GM08714 (cell line): ENCODE results near the gene SYNDIG1.
"Not testable (repeated sequence)": the region's sequence is repeated elsewhere in the genome, so short reads cannot be mapped to it uniquely, and the experiment has no call there.

Source experiments
- H3K4me3 ChIP-seq: fragments of 200-500 bp; sonication (Bioruptor generic); 2 replicates; pipeline ENCODE4 v1.5.1; 2014; ENCODE audit warnings: mild to moderate bottlenecking, low read length, inconsistent platforms
- ZNF274 ChIP-seq: IDR thresholded peaks from 2 replicates; pipeline ENCODE4 v1.6.1; 2012; ENCODE audit warnings: mild to moderate bottlenecking, low read depth, low read length

The SYNDIG1 gene

DNA sequence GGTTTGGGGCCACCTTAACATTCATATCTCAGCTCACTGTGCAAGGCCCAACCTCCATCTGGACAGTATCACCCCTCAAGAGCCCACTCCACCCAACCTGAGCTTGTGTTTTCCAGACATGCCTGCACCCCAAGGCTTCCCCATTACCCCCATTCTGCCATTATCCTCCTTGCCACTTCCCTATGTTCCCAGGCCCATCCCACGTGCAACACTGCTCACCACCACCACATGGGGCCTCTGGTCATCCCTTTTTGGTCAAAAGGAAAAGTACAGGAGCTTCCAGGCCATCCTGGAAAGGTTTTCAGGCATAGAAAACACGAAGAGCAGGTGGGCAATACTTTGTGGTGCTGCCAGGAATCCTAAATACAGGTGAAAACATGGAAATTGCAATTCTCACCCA, 140.3 kb downstream of the SYNDIG1 start:
- H3K4me3 ChIP-seq = no peak overlapping the region
- no peak for TF ChIP-seq ZNF274

DNA sequence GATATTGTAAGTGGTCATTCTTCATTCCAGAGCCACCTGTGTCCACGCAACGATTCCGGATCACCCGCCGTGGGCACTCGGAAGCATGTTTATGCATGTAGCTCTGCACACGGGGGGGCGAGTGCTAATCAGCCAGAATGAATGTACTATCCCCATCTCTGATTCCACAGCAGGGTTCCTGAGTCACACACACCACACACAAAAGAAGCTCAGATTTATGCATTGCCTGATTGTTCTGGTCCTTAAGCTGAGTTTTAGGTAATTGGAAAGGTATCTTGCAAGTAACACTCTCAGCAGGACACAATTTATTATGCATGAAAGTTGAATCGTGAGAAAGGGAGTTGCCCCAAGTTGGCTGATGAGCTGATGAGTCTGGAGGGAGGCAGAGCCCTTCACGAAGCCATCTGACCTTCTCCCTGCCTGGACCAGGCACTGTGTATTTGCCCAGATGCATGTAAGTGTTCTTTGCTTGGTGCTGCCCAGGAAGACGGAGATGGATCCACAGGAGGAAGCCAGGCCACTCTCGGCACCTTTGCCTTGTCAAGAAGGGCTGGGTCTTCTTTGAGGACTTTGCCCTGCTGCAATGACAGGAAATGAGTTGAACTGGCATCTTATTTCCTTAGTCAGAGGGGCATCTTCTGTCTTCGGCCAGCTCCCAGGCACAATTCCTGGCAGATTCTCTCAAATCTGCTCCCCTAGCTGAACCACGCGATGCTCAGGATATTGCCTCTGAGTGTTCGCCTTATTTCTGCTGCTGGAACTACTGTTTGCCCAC, 141.1 kb downstream of the SYNDIG1 start:
- TF ChIP-seq ZNF274 = no peak
- no peak overlapping the region for H3K4me3 ChIP-seq

DNA sequence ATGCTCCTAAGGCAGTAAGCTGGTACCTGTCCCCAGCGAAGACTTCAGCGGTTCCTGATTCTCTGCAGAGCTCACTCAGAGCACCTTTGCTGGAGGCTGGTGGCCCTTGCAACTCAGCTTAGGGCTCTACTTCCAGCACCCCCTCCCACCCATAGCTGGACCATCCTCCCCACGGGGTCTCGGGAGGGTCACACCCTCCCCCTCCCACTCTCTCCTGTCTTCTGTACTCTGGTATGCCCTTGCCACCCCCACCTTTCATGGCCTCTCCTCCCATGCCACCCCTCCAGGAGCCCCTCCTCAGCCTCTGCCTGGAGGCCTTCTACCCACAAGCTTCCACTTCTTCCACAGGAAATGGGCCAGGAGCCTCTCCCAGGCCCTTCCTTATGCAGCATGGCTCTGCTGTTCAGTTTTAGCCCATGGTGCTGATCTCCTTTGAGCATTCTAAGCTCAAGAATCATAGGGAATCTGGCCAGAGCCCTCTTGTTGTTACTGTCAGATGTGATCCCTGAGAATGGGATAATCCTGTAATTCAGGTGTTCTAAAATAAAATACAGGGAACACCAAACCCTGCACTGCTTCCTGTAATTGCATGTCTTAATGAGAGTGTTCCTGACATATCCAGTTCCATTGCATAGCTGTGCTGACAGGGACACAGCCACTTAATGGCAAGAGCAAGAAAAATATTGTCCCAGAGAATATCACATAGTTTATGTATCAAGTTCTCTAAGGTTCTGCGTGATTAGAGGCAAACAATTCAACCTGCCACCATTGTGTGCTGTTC, 142.1 kb downstream of the SYNDIG1 start:
- TF ChIP-seq ZNF274 = no peak
- H3K4me3 ChIP-seq = no peak overlapping the region

DNA sequence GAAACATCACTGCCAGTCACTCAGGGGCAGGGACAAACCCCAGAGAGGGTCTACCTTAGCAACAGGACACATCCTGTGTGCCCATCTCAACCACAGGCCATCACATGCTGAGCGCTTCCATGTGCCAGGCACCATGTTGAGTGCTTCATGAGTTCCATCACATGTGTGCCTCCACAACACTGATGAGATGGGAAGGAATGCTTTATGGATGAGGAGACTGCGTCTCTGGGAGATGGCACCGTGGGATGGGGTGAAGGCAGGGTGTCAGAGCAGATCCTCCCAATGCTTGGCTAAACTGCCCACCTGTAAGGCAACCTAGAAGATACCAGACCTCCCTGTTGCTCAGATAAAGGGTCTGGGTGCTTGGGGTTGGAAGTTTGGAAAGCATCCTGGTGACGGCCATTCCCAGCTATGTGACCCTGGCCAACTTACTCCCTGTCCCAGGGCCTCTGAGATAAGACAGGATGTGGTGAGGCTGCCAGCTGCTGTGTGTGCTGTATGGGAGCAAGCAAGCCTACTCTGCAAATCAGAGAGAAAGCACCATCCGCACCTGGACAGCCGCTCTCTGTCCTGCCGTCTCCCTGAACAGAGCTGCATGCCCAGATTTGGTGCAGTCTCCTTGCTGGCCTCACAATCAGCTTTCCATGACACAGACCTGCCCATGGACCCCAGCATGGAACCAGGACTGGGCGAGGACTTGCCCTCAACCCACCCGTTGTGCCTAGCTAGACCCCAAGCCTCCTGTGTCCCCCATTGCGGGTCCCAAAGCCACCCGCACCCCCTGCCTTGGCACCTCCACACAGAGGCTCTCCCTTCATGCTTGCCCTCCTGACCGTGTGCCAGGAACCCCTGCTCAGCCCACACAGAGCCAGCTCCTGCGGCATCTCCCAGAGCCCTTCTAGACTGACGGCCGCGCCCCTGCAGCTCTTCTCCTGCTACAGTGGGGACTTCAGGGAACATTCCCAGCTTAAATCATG, 143.7 kb downstream of the SYNDIG1 start:
- TF ChIP-seq ZNF274 = no peak
- H3K4me3 ChIP-seq = no peak overlapping the region

DNA sequence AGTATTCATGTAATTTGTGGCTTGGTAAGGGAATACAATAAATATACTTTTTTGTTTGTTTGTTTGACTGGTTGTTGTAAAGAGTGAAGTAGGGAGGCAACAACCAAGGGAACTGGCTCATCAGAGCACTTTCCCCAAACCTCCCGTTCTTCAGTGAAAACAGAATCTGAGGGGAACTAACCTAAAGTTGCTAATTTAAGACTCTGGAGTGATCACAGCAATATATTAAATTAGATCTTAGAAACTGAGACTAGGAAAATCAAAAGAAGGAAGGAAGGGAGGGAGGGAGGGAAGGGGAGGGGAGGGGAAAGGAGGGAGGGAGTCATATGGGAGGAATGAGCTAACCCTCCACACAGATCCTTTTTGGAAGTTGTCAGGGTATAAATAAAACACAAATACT, 144.9 kb downstream of the SYNDIG1 start:
- TF ChIP-seq ZNF274 = no peak
- no peak overlapping the region for H3K4me3 ChIP-seq

DNA sequence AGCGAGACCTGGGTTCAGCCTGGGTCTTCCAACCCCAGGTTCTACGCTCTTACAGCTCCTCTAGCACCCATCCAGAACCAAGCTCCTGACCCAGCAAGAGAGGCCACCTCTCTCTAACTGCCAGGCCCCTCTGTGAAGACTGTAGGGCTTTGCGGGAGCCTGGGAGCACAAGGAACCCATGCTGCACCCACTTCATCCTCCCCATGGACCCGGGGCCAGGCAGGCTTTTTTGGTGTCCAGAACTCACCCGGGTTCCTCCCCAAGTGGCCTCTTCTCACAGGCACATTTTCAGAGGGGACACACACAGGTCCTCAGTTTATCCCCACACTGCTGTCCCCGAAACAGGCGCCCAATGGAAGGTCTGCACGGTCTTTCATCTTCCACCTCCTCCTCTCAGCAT, 145.9 kb downstream of the SYNDIG1 start:
- TF ChIP-seq ZNF274 = no peak

DNA sequence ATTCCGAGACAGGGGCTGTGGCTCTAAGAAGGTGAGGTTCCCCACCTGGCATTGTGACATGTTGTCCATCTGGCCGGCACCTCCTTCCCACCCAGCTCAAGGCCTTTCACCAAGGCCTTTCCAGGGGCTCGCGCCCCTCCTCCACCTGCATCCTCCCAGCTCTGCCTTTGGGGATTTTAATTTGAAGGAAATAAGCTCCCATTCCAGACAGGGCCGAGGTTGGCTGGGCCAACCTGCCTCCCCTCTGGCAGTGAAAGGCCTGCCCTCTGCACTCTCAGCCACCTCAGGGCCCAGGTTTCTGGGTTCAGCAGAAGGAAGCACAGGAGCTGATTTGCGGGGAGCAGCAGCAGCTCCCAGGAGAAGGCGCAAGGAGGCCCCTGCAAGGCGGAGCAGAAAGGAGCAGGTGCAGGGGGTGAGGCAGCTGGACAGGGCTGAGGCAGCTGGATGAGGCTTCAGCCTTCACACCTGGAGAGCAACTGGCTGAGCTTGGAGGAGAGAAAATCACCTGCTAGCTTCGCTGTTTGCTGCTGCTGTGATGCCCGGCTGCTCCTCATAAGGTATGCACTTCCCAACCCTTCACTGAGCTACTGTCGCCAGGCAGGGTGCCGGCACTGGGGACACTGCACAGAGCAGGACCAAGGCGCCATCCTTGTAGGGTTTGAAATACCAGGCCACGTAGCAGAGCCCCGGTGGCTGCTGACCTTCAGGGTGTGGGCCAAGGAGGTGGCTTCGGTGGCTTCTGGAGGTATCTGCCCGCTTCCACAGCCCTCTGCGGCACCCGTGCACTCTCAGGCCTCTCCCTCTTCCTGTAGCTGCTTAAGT, 147.0 kb downstream of the SYNDIG1 start:
- no peak overlapping the region for H3K4me3 ChIP-seq
- no peak for TF ChIP-seq ZNF274

More for the DNA sequence above, 145.9 kb downstream of the SYNDIG1 start:
- H3K4me3 ChIP-seq = no peak overlapping the region

DNA sequence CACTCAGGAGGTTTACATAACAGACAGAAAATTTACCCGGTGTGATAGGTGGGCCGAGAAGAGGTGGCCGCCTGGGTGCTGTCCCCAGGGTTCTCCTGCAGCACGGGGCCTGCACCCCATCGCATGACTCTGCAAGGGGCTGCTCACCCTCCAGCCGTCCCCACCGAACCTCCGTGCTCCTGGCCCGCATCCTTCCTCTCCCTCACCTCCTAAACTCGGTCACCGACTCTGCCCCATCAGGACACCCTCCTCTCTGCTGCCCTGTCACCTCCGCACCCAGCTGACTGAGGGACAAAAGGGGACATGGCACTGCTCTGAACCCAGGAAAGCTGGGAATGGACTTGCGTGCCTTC, 147.6 kb downstream of the SYNDIG1 start:
- H3K4me3 ChIP-seq = no peak overlapping the region
- TF ChIP-seq ZNF274 = no peak

DNA sequence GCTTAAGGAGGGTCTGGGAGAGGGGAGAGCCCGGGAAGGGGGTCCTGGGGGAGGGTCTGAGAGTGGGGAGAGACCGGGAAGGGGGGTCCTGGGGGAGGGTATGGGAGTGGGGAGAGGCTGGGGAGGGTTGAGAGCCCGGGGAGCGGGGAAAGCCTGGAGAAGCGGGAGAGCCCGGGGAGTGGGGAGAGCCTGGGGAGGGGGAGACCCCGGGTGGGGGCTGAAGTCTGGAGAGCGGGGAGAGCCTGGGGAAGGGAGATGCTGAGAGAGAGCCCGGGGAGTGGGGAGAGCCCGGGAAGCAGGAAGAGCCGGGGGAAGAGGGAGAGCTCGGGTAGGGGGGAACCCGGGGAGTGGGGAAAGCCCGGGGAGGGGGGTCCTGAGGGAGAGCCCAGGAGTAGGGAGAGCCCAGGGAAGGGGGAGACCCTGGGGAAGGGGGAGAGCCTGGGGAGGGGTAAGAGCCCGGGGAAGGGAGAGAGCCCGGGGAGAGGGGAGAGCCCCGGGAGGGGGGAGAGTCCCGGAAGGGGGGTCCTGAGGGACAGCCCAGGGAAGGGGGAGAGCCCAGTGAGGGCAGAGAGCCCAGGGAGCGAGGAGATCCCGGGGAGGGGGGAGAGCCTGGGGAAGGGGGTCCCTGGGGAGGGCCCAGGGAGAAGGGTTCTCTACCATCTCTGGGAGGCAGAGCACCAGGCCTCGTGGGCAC, 148.5 kb downstream of the SYNDIG1 start:
- no peak for TF ChIP-seq ZNF274
- H3K4me3 ChIP-seq = no peak overlapping the region

DNA sequence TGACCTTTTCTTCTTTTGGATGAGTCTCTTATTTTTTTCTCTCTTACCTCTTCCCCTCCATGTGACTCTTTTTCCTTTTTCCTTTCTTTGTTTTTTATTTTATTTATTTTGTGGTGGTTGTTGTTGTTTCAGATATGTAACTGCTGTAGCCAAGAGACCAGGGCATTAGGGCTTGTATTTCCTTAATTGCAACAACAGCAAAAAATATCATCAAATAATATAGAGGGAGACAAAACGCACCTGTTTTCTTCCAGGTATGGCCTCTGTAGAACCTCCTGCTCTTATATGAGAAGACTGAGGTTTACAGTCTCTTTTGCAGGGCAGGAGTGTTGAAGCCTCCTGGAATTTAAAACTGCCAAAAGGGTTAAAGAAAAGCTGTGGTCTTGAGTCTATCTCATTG, 149.3 kb downstream of the SYNDIG1 start:
- no peak overlapping the region for H3K4me3 ChIP-seq
- no peak for TF ChIP-seq ZNF274

DNA sequence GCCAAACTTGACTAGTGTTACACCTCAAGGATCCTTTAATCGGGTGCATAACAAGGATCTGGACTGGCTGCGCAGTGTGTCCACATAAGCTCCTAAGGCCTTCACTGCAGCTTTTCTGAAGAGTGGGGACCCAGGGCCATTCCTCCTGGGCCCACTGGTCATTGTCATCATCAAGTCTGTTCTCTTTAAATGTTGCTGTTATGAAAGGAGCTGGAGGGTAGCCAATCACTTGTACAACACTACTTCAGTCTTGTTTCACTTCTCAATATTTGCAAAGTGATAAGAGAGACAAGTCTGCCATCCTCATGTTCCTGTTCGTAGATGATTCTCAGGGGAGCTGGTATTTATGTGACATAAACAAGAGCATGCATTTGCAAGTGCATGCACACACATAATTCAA, 149.8 kb downstream of the SYNDIG1 start:
- no peak for TF ChIP-seq ZNF274
- H3K4me3 ChIP-seq = no peak overlapping the region

DNA sequence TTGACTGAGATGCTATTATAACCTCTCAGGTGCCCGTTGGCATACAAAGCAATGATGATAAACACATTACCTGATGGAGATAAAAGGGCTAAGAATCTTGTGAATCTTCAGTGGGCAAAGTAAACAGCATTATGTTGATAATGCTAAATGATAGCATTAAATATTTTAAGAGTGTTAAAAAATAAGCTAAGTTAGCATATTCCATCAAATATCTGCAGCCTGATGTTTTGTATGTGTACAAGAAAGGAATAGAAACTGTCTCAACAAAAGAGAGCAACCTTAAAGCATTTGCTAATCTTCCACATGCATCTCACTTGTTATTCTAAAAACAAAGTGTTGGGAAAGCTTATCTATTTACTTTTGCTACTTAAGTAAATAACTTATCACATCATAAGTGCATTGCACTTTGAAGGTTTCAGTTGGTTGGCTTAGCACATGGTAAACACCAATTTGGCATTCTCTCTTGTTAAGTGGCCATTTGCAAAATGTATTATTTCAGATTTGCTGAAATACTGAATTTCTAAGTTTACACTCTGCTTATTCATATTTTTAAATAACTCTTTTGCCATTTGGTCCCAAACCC, 151.6 kb downstream of the SYNDIG1 start:
- no peak for TF ChIP-seq ZNF274
- H3K4me3 ChIP-seq = no peak overlapping the region

DNA sequence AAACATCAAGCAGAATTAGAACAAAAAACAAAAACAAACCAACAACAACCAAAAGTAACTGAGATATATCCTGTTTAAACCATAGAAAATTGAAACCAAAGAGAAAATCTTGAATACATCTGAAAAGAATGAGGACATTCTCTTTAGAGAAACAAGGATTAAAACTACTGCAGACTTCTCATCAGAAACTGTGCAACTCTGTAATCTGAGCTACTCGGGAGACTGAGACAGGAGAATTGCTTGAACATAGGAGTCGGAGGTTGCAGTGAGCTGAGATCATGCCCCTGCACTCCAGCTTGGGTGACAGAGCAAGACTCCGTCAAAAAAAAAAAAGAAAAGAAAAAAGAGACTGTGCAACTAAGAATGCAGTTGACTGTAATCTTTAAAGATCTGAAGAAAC, 153.4 kb downstream of the SYNDIG1 start:
- no peak overlapping the region for H3K4me3 ChIP-seq
- no peak for TF ChIP-seq ZNF274

DNA sequence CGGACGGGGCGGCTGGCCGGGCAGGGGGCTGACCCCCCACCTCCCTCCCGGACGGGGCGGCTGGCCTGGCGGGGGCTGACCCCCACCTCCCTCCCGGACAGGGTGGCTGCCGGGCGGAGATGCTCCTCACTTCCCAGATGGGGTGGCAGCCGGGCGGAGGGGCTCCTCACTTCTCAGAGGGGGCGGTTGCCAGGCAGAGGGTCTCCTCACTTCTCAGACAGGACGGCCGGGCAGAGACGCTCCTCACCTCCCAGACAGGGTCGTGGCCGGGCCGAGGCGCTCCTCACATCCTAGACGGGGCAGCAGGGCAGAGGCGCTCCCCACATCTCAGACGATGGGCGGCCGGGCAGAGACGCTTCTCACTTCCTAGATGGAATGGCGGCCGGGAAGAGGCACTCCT, 156.7 kb downstream of the SYNDIG1 start:
- H3K4me3 ChIP-seq = not testable (repeated sequence)
